Measurements from ENCODE around the gene DNHD1. TPM values are rescaled to one million over a fixed set of nuclear protein-coding genes. Genes with fewer than 3 reads are reported as not detected.
A peak's percentile ranks its signal among the peaks of the same experiment; 100 is the strongest.

The DNHD1 gene
- 3.0 TPM for polyA plus RNA-seq (2013, experiment 1 of 2; ENCODE audit: insufficient read length)
- polyA plus RNA-seq (2013, experiment 2 of 2; ENCODE audit: insufficient read length) = 3.4 TPM

GRCh38 chr11:6497069-6497839 lies at the start of gene DNHD1:
Gene DNHD1, plus strand, starts transcription at chr11:6497280. Its CDS starts 936 bp downstream, at chr11:6498216.
- no peak for DNase-seq

GRCh38 chr11:6448574-6448973 lies 48.5 kb upstream of the DNHD1 start:
- no peak for DNase-seq

DNA sequence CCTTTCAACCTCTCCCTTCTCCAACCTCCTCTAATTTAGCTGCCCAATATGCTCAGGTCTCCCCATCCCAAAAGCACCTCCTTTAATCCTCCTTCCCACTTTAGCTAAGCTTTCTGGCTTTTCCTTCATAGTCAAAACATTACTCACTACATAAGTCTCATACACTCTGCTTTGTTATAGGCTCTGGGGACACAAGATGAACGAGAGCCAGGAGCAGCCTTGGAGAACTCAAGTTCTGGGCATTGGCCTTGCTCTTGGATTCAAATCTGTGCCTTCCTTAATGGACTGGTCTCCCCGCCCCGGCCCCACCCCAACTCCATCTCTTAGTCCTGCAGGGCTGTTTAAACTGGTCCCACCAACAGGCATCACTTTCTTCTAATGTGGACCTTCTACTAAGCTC lies 44.9 kb upstream of the DNHD1 start:
- peak; percentile 12 for DNase-seq

- no peak for DNase-seq
These were observed 43.9 kb upstream of the DNHD1 start for GRCh38 chr11:6453152-6453551.

GRCh38 chr11:6455070-6455469 lies 42.0 kb upstream of the DNHD1 start:
- DNase-seq = no peak

GRCh38 chr11:6456361-6457073 lies 40.6 kb upstream of the DNHD1 start:
- DNase-seq = no peak

DNA sequence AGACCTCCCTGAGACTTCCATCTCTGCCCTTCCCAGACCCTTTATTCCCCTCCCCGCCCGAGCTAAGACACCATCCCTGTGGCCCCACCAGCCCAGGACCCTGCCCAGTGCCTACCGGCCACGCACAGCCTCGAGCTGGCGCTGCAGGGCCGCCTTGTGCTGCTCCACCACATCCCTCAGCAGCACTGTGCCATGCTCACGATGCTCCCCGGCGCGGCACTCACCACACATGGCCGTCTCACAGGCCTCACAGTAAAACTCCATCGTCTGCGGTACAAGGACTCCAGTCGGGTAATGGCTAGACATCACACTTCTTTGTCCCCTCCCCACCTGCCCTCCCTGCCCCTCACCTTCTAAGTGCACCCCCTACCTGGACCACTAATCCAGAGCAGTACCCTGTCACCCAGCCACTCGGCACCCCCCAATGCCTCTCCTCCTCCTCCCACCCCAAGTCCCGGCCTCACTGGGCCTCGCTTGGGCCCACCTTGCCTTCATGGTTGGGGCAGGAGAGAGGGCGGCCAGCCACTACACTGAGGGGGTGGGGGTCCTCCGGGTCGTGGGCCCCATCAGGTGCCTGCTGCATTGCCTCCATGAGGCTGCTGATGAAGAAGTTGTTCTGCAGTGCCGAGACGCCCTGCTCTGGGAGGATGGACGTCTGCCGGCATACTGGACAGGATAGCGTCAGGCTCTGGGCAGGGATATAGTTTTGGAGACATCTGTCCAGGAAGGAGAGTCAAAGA lies 39.3 kb upstream of the DNHD1 start:
- no peak for DNase-seq

DNA sequence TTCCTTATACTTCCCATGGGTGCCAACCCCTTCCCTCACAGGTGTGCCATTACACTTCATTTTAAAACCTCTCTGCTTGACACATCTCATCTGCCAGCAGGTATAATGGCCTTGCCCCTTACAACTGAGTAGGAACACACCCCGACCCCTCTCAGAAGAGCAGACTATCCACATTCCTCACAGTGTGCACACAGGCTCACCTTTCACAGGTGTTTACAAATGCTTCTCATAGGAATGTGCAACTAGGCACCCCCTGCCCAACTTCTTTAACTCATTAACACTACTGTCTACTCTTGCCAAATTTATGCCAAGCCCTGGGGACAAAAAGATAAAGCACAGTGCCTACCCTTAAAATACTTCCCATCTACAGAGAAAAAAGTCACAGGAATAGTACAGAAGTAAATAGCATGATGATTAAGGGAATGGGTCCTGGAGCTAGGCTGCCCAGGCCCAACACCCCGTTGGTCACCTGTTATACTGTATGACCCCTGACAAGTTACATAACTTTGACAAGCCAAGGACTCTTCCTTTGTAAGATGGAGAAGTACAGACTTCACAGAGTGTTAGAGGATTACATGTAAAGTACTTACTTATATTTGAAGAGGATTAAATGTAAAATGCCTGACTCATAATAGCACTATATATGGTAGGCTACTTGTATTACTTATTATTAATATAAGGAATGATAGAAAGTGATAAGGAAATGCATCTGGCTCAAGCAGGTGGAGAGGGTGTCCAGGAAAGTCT lies 38.6 kb upstream of the DNHD1 start:
- DNase-seq = no peak

DNA sequence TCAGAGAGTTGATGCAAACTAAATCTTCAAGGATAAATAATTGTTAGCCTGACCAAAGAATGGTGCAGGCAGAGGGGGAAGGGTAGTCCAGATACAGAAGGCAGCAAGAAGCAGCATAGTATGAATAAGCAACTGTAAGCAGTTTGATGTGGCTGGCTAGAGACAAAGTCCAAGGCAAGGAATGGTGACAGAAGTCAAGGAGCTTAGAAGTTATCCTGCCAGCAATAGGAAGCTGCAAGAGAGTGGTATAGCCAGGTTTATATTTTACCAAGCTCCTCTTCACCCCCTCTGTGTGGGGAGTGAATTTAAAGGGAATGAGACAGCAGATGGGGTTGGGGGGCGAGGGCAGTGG lies 38.0 kb upstream of the DNHD1 start:
- DNase-seq = no peak

DNA sequence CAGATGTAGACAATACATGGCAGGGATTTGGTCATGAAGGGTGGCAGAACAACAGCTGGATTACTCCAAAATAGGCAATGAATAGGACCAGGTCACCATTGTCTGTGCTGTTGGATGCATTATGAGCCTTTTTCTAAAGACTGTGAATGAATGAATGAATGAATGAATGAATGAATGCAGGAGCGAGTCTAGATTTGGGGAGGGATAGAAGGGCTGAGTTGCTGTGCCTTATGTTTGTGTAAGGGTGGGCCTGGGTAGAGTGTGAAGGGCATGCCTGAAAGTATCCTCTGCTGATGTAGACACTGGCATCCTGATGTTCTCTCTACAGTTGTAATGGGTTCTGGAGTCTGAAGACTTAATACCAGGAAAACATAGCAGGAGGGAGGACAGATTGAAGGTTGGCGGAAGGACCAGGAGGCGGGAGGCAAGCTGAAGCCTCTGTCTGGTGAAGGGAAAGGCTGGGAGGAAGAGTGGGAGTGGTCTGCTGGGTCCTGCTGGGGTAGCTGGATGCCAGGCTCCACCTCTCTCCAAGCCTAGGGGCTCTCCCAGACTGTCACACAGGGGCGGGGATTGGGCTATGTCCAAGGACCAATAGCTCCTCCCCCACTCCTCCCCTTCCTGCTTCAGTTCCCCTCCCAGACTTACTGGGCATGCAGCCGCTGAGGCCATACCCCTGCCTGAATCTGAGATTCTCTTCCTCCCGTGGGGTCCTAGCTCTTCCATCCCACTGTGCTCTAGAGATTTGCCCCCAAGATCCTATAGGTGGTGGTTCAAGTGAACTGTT lies 28.2 kb upstream of the DNHD1 start:
- DNase-seq = peak; percentile 81

- no peak for DNase-seq
These were observed 27.5 kb upstream of the DNHD1 start for GRCh38 chr11:6469599-6469998.

- no peak for DNase-seq
These were observed 24.1 kb upstream of the DNHD1 start for GRCh38 chr11:6472934-6473333.

DNA sequence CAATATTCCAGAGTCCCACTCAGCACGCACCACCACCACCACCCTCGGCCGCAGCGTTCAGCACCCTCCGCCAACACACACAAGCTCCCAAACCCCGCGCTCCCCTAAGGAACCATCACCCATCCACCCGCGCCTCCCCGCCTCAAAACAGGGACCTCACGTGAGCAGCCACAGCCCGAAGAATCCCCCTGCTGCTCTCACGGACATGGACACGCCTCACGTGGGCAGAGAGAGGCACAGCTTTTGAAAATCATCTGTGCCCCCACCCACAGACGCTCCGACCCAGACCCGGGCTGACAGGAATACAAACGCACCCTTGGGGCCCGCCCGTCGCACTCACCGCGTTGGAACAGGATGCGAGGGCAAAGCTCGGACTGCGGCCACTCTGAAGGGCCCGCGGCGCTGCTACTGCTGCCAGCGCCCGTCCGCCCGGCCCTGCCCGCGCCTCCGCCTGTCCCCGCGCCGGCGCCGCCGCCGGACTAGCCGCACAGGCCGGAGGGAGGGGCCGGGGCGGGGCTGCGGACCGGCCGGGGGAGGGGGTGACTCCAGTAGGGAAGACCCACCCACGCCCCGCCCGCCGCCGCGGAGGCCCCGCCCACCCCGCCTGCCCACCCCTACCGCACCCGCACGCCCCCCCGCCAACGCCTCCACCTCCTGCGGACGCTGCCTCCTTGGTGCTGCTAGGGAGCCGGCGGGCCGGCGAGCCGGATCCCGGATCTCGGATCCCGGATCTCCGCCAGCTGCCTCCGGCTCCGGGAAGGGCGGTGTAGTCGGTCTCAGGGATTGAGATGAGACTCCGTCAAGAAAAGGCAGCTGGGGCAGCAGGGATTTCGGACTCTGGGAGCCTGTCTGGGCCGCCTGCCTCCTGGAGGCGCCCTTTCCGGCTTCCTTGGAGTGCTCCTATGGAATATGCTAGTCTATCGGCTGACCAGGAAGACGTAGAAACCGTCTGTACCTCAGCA lies 23.3 kb upstream of the DNHD1 start, which contains the start of gene TRIM3:
TRIM3 (minus strand) TSS at position 491 of the 962 bp plus-strand sequence. CDS start 8,246 bp downstream, outside the sequence.
- peak; percentile 90 for DNase-seq

- DNase-seq = no peak
These were observed 22.7 kb upstream of the DNHD1 start for GRCh38 chr11:6474413-6474792.

GRCh38 chr11:6474806-6475500 lies 22.1 kb upstream of the DNHD1 start:
- DNase-seq = no peak

- DNase-seq = no peak
These were observed 21.1 kb upstream of the DNHD1 start for GRCh38 chr11:6475936-6476335.

- no peak for DNase-seq
These were observed 20.5 kb upstream of the DNHD1 start for GRCh38 chr11:6476571-6476970.

DNA sequence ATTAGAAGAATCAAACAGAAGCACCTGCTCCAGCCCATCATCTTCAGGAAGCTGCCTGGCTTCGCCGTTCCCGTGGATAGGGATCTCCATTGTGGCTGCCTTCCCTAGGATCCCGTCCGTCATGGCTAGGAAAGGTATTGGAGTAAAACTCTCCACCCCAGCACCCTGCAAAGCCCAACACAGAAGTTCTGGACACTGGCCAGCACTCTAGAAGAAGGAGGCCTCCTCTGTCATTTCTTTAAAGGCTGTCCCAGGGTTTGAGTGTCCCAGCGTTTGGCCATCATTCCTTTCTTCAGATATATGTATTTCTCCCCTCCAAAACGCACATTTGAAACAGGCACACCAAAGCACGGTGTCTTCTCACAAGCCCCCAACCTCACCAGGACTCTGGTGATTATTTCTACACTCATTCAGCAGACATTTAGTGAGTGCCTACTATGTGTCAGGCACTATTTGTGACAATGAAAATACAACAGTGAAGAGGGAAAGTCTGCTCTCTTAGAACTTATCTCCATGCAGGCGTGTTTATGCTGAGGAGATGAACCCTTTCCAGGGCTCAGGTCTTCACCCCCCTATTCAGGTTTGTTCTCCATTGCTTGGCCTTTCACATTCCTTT lies 16.7 kb upstream of the DNHD1 start:
- DNase-seq = peak; percentile 8
